C4-2B (cell line): Measurements from ENCODE around the gene ACTL6A.

Source experiments
- H3K27ac ChIP-seq: fragments of 450-650 bp; 2 replicates; pipeline ENCODE4 v1.5.1; 2017
- ZFX ChIP-seq: fragments of 450-650 bp; IDR thresholded peaks from 2 replicates; pipeline ENCODE4 v1.6.1; 2017
- TF ChIP-seq, protein P1 (sequence below): fragments of 450-650 bp; conservative IDR thresholded peaks from 2 replicates; pipeline ENCODE4 v1.5.1; 2017; ENCODE audit warnings: mild to moderate bottlenecking

Gene ACTL6A

DNA sequence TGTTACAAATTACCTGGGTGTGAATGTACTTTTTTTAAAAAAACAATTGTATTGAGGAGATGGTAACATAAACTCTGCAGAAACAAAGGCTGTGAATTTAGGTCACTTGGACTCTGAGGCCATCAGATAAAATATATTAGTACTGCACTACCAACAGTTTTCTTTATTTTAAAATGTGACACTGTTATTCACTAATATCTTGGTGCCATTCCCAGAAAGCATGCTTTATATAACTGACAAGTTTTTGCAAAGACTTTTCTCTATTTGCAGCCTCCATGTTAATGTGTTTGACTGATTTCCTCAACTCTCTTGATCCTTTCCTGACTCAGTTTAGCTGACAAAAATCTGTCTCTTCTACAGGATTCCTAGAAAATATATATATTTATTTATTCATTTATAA, 26.5 kb upstream of the ACTL6A start:
- TF ChIP-seq, protein P1, sequence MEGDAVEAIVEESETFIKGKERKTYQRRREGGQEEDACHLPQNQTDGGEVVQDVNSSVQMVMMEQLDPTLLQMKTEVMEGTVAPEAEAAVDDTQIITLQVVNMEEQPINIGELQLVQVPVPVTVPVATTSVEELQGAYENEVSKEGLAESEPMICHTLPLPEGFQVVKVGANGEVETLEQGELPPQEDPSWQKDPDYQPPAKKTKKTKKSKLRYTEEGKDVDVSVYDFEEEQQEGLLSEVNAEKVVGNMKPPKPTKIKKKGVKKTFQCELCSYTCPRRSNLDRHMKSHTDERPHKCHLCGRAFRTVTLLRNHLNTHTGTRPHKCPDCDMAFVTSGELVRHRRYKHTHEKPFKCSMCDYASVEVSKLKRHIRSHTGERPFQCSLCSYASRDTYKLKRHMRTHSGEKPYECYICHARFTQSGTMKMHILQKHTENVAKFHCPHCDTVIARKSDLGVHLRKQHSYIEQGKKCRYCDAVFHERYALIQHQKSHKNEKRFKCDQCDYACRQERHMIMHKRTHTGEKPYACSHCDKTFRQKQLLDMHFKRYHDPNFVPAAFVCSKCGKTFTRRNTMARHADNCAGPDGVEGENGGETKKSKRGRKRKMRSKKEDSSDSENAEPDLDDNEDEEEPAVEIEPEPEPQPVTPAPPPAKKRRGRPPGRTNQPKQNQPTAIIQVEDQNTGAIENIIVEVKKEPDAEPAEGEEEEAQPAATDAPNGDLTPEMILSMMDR: no peak
- TF ChIP-seq ZFX: no peak
- H3K27ac ChIP-seq: no peak overlapping the region

DNA sequence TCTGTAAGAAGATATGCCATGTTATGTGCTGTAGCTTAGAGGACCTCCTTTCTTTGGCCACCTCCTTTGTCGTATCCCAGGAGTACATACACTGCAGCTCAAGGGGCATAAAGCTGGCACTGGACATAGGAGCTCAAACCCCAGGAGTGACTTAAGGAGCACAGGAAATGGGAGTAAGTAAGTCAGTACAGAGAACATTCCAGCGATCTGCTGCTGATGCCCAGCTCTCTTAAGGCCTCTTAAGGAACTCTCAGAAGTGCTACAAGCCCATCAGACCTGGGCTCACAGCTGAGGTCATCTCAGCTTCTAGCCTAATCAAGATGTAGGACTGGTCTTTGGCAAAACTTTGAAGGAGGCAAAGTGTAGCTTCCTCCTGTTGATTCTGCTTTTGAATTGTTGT, 21.6 kb upstream of the ACTL6A start:
- TF ChIP-seq, protein P1: no peak
- TF ChIP-seq ZFX: no peak
- H3K27ac ChIP-seq: no peak overlapping the region

DNA sequence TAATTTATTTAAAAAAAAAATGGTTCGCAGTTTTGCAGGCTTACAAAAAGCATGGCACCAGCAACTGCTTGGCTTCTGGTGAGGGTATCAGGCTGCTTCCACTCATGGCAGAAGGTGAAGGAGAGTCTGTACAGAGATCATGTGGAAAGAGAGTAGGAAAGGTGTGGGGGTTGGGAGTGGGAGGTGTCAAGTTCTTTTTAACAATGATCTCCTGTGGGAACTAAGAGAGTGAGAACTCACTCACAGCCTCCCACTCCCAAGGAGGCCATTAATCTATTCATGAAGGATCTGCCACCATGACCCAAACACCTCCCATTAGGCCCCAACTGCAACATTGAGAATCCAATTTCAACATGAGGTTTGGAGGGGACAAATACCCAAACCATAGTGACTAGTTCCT, 21.1 kb upstream of the ACTL6A start:
- H3K27ac ChIP-seq: no peak overlapping the region
- no peak for TF ChIP-seq ZFX
- TF ChIP-seq, protein P1: no peak

DNA sequence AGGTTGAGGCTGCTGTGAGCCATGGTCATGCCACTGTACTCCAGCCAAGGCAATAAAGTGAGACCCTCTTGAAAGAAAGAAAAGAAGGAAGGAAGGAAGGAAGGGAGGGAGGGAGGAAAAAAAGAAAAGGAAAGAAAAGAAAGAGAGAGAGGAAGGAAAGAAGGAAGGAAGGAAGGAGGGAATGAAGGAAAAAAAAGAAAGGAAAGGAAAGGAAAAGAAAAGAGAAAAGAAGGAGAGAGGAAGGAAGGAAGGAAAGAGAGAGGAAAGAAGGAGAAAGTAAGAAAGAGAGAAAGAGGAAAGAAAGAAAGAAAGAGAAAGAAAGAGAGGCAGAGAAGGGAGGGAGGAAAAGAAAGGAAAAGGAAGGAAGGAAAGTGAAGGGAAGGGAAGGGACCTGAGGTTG, 20.4 kb upstream of the ACTL6A start:
- no peak overlapping the region for H3K27ac ChIP-seq
- TF ChIP-seq, protein P1: no peak
- no peak for TF ChIP-seq ZFX

DNA sequence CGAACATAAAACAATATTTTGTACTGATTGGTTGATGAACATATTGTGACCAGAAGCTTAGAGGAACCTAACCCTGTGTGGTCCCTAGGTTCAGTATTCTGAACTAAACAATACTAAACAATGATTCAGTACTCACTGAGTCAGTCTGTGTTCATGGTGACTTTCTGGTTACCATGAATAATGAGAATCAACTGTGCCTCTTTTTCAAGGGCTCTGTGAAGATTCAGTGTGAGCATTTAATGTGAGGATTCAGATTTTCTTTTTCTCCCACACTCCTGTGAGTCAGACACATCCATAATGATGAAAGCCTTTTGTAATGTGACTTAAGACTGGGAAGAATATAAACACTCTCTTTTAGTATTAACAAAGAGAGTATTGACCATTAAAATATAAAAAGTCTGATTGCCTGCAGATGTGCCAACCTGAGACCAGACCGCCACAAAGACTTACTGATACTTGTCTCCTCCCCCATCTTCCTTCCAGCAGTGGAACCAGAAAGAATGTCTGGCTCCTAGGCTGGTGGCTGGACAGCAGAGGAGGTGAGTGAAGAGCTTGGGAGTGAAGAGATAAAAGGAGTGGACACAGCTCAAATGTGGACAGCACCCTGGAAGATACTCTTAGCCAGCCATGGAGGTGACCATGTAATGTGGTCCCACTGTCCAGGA, 17.6 kb upstream of the ACTL6A start:
- no peak overlapping the region for H3K27ac ChIP-seq

DNA sequence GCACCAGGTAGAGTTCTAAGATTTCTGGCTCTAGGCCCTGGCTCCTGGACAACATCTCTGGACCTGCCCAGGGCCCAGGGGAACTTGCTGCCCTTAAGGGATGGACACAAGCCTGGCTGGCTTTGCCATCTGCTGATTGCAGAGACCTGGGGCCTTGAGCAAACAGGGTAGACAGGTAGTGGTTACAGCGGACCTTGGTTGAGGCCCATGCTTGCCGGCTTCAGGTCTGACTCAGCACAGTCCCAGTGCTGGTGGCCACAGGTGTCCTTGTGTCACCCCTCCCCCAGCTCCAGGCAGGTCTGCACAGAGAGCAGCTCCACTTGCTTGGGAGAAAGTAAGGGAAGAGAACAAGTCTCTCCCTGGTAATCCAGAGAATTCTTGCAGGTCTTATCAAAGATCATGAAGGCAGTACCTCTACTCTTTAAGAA, 15.9 kb upstream of the ACTL6A start:
- no peak for TF ChIP-seq ZFX
- TF ChIP-seq, protein P1: no peak
- peak overlapping the region; percentile 31 for H3K27ac ChIP-seq

More for the DNA sequence above, 17.6 kb upstream of the ACTL6A start:
- no peak for TF ChIP-seq ZFX
- TF ChIP-seq, protein P1: no peak

DNA sequence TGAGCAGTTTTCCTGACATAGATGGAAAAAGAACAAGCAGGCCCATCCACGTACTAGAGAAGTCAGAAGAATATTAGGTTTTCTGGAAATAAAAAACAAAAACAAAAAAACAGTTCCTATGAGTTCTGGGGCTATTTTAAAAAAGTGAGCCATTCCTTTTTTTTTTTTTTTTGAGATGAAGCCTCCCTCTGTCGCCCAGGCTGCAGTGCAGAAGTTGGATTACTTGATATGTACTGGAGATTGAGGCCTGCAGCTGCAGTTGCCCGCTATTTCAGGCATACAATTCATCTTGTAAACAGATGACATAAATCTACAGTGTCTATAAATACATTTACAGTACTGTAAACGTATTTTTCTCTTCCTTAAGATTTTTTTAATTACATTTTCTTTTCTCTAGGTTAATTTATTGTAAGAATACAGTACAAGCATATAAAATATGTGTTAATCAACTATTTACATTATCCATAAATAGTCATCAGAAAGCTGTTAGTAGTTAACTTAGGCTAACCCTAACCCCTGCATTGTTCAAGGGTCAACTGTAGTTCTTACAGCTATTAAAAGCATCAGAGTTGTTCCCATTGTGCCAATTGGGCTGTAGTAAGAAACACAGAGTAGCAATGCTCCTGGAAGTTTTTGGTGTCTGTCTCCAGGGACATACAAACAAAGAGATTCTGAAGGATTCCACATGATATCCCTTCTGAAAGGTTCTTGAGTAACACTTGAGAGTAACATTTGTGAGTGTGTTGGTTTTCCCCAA, 11.2 kb upstream of the ACTL6A start:
- no peak overlapping the region for H3K27ac ChIP-seq
- TF ChIP-seq, protein P1: no peak
- no peak for TF ChIP-seq ZFX
